Ectodermal cell (in vitro differentiated cells): Measurements from ENCODE around the gene KANSL1L.

Experiments
- H3K27ac ChIP-seq: 2 replicates; pipeline ENCODE4 v1.7.0; 2013; ENCODE audit warnings: mild to moderate bottlenecking, low read depth, low read length; ENCODE audit not compliant: insufficient read depth, poor library complexity, severe bottlenecking
- H3K27me3 ChIP-seq: 2 replicates; pipeline ENCODE4 v1.7.0; 2013; ENCODE audit warnings: mild to moderate bottlenecking, low read length; ENCODE audit not compliant: insufficient read depth, control insufficient read depth, poor library complexity, severe bottlenecking
- H3K36me3 ChIP-seq: one replicate; pipeline ENCODE4 v1.7.0; 2013; ENCODE audit warnings: low read length; ENCODE audit not compliant: control insufficient read depth, insufficient read depth
- H3K4me1 ChIP-seq: one replicate; pipeline ENCODE4 v1.7.0; 2013; ENCODE audit warnings: low read length; ENCODE audit not compliant: control insufficient read depth, insufficient read depth
- H3K4me3 ChIP-seq: 2 replicates; pipeline ENCODE4 v1.7.0; 2013; ENCODE audit warnings: low read depth, low read length, control low read depth; ENCODE audit not compliant: insufficient read depth
- H3K9me3 ChIP-seq: 2 replicates; pipeline ENCODE4 v1.7.0; 2013; ENCODE audit warnings: mild to moderate bottlenecking, low read length, moderate library complexity; ENCODE audit not compliant: control insufficient read depth
- WGBS, 2 experiments: methylation state at CpG; one replicate each; pipeline ENCODE4 v1.1.7; 2013; ENCODE audit warnings: missing lambda C conversion rate in 2 of 2; 5-methylcytosine and 5-hydroxymethylcytosine counted together

KANSL1L gene

DNA sequence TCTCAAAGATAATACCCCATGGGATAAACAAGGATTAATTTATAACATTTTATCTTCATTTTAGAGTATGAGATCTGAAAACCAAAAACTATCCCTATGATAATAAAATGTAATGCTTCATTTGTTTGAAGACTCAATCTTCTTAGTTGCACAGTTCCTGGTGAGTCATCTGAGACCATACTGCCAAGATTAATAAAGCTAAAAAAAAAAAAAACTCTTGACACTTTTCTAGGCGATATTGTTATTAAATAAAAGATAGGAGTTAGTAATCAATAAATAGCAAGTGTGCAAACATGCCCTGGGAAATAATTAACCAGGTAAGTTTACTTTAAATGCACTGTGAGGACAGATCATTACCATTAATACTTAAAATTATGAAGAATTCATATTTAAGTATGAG is 84.9 kb downstream of the KANSL1L start:
- Histone ChIP-seq H3K4me1 (no peaks in the 10 kb centered on the region), H3K27ac (no peak overlapping the region), H3K9me3 (no peaks in the 10 kb centered on the region), H3K36me3 (no peaks in the 10 kb centered on the region), H3K27me3 (no peaks in the 10 kb centered on the region), H3K4me3 (no peak overlapping the region)
- 100% methylated on average over 1 of the region's 1 CpG; no CpG with 5 or more reads in 1 of the 2 experiments for WGBS, 2 experiments

DNA sequence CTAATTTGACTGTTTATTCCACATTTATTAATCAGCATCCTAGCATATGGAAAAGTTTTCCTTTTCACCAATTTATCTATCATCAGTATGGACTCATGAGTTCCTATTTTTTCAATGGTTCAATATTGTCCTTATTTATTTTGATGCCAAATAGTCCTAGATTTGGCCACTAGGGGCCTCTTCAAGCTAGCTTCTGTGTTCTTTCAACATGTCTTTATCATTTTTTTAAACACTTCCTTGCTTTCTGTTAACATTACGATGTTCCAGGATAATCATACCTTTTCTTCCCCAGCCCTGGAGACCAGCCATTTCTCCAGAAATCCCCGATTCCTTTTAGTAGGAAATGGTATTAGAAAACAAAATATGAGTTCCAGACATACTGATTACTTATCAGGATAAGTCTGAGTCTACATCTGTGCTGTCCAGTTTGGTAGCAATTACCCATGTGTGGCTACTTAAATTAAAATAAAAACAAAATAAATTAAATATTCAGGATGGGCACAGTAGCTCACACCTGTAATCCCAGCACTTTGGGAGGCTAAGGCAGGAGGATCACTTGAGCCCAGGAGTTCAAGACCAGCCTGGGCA is 98.2 kb downstream of the KANSL1L start:
- Histone ChIP-seq H3K27me3 (no peaks in the 10 kb centered on the region), H3K4me1 (peaks cover 7% of the 10 kb centered on the region), H3K36me3 (no peaks in the 10 kb centered on the region), H3K27ac (no peak overlapping the region), H3K9me3 (no peaks in the 10 kb centered on the region), H3K4me3 (no peak overlapping the region)
- WGBS, 2 experiments, result 73 to 75% methylated on average over 1 to 2 of the region's 2 CpGs

DNA sequence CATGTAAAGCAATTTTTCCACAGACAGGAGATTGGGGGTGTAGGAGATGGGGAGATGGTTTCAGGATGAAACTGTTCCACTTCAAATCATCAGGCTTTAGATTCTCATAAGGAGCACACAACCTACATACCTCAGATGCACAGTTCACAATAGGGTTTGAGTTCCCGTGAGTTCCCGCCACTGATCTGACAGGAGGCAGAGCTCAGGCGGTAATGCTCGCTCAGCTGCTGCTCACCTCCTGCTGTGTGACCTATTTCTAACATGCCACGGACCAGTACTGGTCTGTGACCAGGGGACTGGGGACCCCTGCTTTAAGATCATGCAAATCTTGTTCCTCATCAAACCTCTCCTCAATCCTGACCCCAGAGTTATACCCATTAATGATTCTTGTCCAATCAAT is 98.7 kb downstream of the KANSL1L start:
- H3K9me3 ChIP-seq, result no peaks in the 10 kb centered on the region
- no peaks in the 10 kb centered on the region for H3K36me3 ChIP-seq
- no peak overlapping the region for H3K4me3 ChIP-seq
- no peaks in the 10 kb centered on the region for H3K27me3 ChIP-seq
- peaks cover 7% of the 10 kb centered on the region for H3K4me1 ChIP-seq
- 34% methylated on average over 5 of the region's 5 CpGs for WGBS, 2 experiments
- H3K27ac ChIP-seq, result no peak overlapping the region

DNA sequence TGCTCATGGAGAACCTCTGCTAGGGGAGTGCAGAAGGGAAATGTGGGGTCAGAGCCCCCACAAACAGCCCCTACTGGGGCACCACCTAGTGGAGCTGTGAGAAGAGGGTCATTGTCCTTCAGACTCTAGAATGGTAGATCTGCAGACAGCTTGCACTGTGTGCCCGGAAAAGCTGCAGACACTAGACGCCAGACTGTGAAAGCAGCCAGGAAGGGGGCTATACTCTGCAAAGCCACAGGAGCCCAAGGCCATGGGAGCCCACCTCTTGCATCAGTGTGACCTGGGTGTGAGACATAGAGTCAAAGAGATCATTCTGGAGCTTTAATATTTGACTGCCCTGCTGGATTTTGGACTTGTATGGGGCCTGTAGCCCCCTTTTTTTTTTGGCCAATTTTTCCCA is 107.9 kb downstream of the KANSL1L start:
- 94 to 96% methylated on average over 2 of the region's 2 CpGs for WGBS, 2 experiments
- no peaks in the 10 kb centered on the region for H3K9me3 ChIP-seq
- H3K4me3 ChIP-seq, result no peak overlapping the region
- H3K27ac ChIP-seq, result no peak overlapping the region
- no peaks in the 10 kb centered on the region for H3K27me3 ChIP-seq
- H3K36me3 ChIP-seq, result no peaks in the 10 kb centered on the region
- H3K4me1 ChIP-seq, result no peaks in the 10 kb centered on the region

DNA sequence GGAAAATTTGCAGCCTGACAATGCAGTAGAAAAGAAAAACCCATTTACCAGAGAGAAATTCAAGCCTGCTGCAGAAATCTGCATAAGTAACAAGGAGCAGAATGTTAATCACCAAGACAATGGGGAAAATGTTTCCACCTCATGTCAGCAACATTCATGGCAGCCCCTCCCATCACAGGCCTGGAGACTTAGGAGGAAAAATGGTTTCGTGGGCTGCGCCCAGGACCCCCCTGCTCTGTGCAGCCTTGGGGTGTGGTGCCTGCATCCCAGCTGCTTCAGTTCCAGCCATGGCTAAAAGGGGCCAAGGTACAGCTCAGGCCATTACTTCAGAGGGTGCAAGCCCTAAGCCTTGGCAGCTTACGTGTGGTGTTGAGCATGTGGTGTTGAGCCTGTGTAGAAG is 115.4 kb downstream of the KANSL1L start:
- H3K27ac ChIP-seq, result no peak overlapping the region
- no peaks in the 10 kb centered on the region for H3K27me3 ChIP-seq
- WGBS, 2 experiments, result 94 to 97% methylated on average over 3 of the region's 3 CpGs
- H3K36me3 ChIP-seq, result no peaks in the 10 kb centered on the region
- H3K9me3 ChIP-seq, result no peaks in the 10 kb centered on the region
- H3K4me1 ChIP-seq, result no peaks in the 10 kb centered on the region
- H3K4me3 ChIP-seq, result no peak overlapping the region

DNA sequence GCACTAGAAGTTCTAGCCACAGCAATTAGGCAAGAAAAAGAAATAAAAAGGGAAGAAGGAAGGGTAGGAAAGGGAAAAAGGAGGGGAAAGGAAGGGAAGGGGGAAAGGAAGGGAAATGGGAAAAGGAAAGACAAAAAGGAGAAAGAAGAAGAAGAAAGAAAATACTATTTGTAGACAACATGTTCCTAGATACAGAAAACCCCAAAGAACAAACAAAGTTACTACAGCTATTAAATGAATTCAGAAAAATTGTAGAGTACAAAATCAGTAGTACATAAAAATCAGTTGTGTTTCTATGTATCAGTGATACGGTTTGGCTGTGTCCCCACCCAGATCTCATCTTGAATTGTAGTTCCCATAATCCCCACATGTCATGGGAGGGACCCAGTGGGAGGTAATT is 116.5 kb downstream of the KANSL1L start:
- WGBS, 2 experiments, result 95 to 100% methylated on average over 1 of the region's 1 CpG
- H3K4me3 ChIP-seq, result no peak overlapping the region
- no peaks in the 10 kb centered on the region for H3K27me3 ChIP-seq
- no peaks in the 10 kb centered on the region for H3K9me3 ChIP-seq
- no peaks in the 10 kb centered on the region for H3K4me1 ChIP-seq
- H3K36me3 ChIP-seq, result no peaks in the 10 kb centered on the region
- no peak overlapping the region for H3K27ac ChIP-seq

DNA sequence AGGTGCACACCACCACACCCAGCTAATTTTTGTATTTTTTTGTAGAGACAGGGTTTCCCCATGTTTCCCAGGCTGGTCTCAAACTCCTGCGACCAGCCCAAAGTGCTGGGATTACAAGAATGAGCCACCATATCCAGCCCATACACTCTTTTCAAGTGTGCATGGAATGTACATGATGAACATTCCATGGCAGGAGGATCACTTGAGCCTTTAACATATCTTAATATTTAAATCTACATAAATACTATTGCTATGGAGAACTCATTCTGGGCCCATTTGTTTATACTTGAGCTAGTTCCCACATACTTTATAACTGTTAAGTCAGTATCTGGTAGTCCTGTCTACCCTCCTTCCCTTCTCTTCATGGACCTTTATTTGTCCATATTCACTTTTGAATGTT is 120.3 kb downstream of the KANSL1L start:
- no peaks in the 10 kb centered on the region for H3K4me1 ChIP-seq
- H3K9me3 ChIP-seq, result no peaks in the 10 kb centered on the region
- H3K27me3 ChIP-seq, result no peaks in the 10 kb centered on the region
- H3K36me3 ChIP-seq, result peaks cover 3% of the 10 kb centered on the region
- whole genome bisulfite sequencing, 2 experiments, result 95 to 100% methylated on average over 1 of the region's 1 CpG
- no peak overlapping the region for H3K27ac ChIP-seq
- no peak overlapping the region for H3K4me3 ChIP-seq

DNA sequence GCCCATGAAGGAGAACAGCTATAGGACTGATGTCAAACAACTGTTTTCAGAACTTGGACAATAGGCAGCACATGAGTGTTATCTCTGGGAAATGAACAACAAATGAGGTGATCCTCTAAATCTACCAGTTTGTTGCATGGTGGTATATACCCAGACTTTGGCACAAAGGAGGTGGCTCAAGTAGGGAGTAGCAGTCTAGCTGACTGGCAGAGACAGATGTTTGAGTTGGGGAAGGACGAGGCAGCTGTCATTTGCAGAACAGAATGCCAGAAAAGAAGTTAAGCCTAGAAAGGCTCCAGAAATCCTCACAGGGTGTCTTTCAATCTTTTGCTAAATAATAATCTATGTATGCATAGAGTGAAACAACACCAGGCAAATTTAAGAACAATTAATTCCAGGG is 121.4 kb downstream of the KANSL1L start:
- no peaks in the 10 kb centered on the region for H3K9me3 ChIP-seq
- 96 to 100% methylated on average over 1 of the region's 1 CpG for WGBS, 2 experiments
- H3K36me3 ChIP-seq, result peaks cover 3% of the 10 kb centered on the region

DNA sequence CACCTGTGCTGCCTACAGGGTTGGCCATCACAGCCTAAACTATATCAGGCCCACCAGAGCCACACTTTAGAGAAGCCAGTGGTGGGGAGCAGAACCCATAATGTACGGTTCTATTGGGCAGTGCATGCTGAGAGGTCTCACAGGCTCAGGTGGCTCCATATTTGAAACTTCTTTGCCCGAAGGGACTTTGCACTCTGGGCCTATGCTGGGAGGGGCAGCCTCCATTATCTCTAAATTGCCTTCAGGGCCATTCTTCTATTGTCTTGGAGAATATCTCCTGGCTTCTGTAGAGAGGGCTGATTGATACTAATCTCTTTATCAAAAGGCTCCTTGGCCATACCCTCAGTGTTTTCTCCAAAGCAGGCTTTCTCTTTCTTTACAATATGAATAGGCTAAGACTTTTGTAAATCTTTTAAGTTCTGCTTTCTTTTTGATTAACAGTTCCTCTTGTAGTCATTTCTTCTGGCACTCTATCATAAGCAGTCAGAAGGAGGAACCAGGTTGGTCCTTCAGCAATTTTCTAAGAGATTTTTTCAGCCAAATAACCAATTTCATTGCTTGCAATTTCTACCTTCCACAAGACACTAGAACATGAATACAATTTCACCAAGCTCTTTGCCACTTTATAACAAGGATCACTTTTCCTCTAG is 124.2 kb downstream of the KANSL1L start:
- no peak overlapping the region for H3K4me3 ChIP-seq
- no peaks in the 10 kb centered on the region for H3K4me1 ChIP-seq

More for the DNA sequence above, 121.4 kb downstream of the KANSL1L start:
- Histone ChIP-seq H3K4me3 (no peak overlapping the region), H3K27ac (no peak overlapping the region), H3K4me1 (no peaks in the 10 kb centered on the region), H3K27me3 (no peaks in the 10 kb centered on the region)

DNA sequence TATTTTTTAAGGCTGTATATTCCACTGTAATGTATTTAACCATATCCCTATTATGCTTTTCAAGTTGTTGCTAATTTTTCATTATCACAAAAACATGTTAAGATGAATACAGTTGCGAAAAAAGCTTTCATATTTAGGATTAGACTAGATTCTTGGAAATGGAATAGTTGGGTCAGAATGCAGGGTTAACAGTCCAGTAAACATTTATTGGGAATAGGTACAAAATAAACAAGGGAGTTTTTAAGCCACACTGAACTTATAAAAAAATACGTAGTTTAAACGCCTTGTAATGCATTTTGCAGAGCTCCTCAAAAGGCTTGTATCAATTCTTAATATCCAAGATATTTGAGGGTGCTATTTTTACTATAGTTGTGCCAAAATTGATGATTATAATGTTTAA is 133.1 kb downstream of the KANSL1L start:
- no peaks in the 10 kb centered on the region for H3K4me1 ChIP-seq
- H3K27me3 ChIP-seq, result no peaks in the 10 kb centered on the region
- WGBS, 2 experiments, result 97 to 100% methylated on average over 3 of the region's 3 CpGs
- H3K36me3 ChIP-seq, result no peaks in the 10 kb centered on the region
- no peaks in the 10 kb centered on the region for H3K9me3 ChIP-seq
- H3K27ac ChIP-seq, result no peak overlapping the region
- no peak overlapping the region for H3K4me3 ChIP-seq

More for the DNA sequence above, 124.2 kb downstream of the KANSL1L start:
- Histone ChIP-seq H3K27me3 (no peaks in the 10 kb centered on the region), H3K36me3 (peaks cover 3% of the 10 kb centered on the region), H3K27ac (no peak overlapping the region), H3K9me3 (no peaks in the 10 kb centered on the region)
- 84 to 89% methylated on average over 2 of the region's 2 CpGs for WGBS, 2 experiments
